ENCODE measurements around the gene RAET1G.

RAET1G gene

GRCh38 chr6:149929422-149929821 lies 6.5 kb upstream of the RAET1G start:
- TF ChIP-seq TAF1 (IDR thresholded peaks at IDR 0.05; ENCODE audit: borderline replicate concordance, insufficient read depth, low read length), result no peak
- no peak for TF ChIP-seq FOXP2 (optimal IDR thresholded peaks at IDR 0.05; ENCODE audit: borderline replicate concordance, extremely low read depth, extremely low read length, insufficient read depth)

- no peak for TF ChIP-seq SIN3A (IDR thresholded peaks at IDR 0.05; ENCODE audit: borderline replicate concordance, insufficient read depth, low read length)
- no peak for TF ChIP-seq FOXP2 (optimal IDR thresholded peaks at IDR 0.05; ENCODE audit: borderline replicate concordance, extremely low read depth, extremely low read length, insufficient read depth)
- no peak for TF ChIP-seq TAF1 (IDR thresholded peaks at IDR 0.05; ENCODE audit: borderline replicate concordance, insufficient read depth, low read length)
- no peak for TF ChIP-seq POLR2AphosphoS5 (IDR thresholded peaks at IDR 0.05; ENCODE audit: low read depth, low read length)
- TF ChIP-seq REST (IDR thresholded peaks at IDR 0.05; ENCODE audit: insufficient read depth in 1 of 2, low read depth in 2 of 2, low read length in 2 of 2), result no peak
These were observed 3.3 kb upstream of the RAET1G start for GRCh38 chr6:149925974-149926777.

GRCh38 chr6:149925253-149925973 lies 2.5 kb upstream of the RAET1G start:
- no peak for TF ChIP-seq TAF1 (IDR thresholded peaks at IDR 0.05; ENCODE audit: borderline replicate concordance, insufficient read depth, low read length)

- no peak for TF ChIP-seq TAF1 (IDR thresholded peaks at IDR 0.05; ENCODE audit: borderline replicate concordance, insufficient read depth, low read length)
- no peak for TF ChIP-seq POLR2AphosphoS5 (IDR thresholded peaks at IDR 0.05; ENCODE audit: low read depth, low read length)
- TF ChIP-seq SIN3A (IDR thresholded peaks at IDR 0.05; ENCODE audit: borderline replicate concordance, insufficient read depth, low read length), result no peak
- TF ChIP-seq FOXP2 (optimal IDR thresholded peaks at IDR 0.05; ENCODE audit: borderline replicate concordance, extremely low read depth, extremely low read length, insufficient read depth), result no peak
- no peak for TF ChIP-seq REST (IDR thresholded peaks at IDR 0.05; ENCODE audit: insufficient read depth in 1 of 2, low read depth in 2 of 2, low read length in 2 of 2)
These were observed 2.0 kb upstream of the RAET1G start for GRCh38 chr6:149924933-149925252.

DNA sequence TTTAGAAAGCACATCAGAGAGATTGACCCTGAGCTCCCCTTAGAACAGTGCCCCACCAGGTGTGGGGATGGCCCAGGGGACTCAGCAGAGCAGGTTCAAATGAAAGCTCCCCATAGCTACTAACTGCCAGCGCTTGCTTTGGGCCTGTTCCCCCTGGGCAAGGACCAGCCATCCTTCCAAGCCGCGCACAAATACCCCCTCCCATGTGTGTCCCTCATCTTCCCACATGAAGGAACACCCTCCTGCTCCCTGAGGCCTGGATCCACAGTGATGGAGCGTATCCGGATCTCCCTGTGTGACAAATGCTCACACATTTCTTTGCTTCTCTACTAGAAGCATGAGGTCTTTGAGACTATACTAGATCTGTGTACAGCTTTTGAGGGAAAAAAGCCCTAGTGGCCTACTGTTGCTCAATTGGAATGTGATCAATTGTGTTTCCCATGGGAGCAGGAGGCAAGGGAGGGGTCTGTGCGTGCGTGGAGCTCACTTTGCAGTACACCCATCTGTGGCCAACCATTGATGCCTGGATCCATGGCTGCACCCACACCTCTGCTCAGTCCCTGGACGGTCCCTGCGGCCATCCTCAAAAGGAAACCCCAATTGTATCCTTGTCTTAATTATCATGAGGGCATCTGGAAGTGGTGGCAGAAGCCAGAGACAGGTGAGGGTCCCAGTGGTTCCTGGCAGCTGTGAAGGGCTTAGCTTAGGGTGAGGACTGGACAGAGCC lies 1.4 kb upstream of the RAET1G start:
- TF ChIP-seq TAF1 (IDR thresholded peaks at IDR 0.05; ENCODE audit: borderline replicate concordance, insufficient read depth, low read length) (no peak), POLR2AphosphoS5 (IDR thresholded peaks at IDR 0.05; ENCODE audit: low read depth, low read length) (no peak), REST (IDR thresholded peaks at IDR 0.05; ENCODE audit: insufficient read depth in 1 of 2, low read depth in 2 of 2, low read length in 2 of 2) (no peak), SIN3A (IDR thresholded peaks at IDR 0.05; ENCODE audit: borderline replicate concordance, insufficient read depth, low read length) (no peak), FOXP2 (optimal IDR thresholded peaks at IDR 0.05; ENCODE audit: borderline replicate concordance, extremely low read depth, extremely low read length, insufficient read depth) (no peak)

Measured in PFSK-1 (cell line).